Gastrocnemius medialis (tissue), 4 donors: ENCODE results near the gene HORMAD1. TPM values are rescaled to one million over a fixed set of nuclear protein-coding genes. Genes with fewer than 3 reads are reported as not detected.
"Not testable (repeated sequence)": the region's sequence is repeated elsewhere in the genome, so short reads cannot be mapped to it uniquely, and the experiment has no call there.

ENCODE experiments used
- ATAC-seq, 2 donors: fragments of 150-250 bp; one replicate each; pipeline ENCODE4 v1.9.1; 2016
- DNase-seq, 2 donors: peaks; one replicate each; pipeline ENCODE4 v3.0.0-alpha.2; 2019
- H3K27ac ChIP-seq, 4 donors: fragments of 200-600 bp; sonication (generic); 1 replicate in 1 of 4; 2 replicates in 3 of 4; pipeline ENCODE4 v1.5.1; 2016 to 2018; ENCODE audit warnings: mild to moderate bottlenecking in 2 of 4, moderate library complexity in 1 of 4
- H3K27me3 ChIP-seq, 3 donors: fragments of 200-600 bp; sonication (generic) in 2 of 3; 1 replicate in 1 of 3; 2 replicates in 2 of 3; pipeline versions ENCODE4 v1.5.1 to v1.6.0; 2016 to 2019; ENCODE audit warnings: mild to moderate bottlenecking in 1 of 3, moderate library complexity in 1 of 3
- H3K36me3 ChIP-seq, 2 donors: fragments of 200-600 bp; sonication (generic) in 1 of 2; one replicate each; pipeline ENCODE4 v1.5.1; 2017 to 2018
- H3K4me1 ChIP-seq, 2 donors: fragments of 200-600 bp; sonication (generic) in 1 of 2; one replicate each; pipeline ENCODE4 v1.5.1; 2016 to 2017; ENCODE audit warnings: mild to moderate bottlenecking in 2 of 2
- H3K4me3 ChIP-seq, 4 donors: fragments of 200-600 bp; sonication (generic) in 3 of 4; 1 replicate in 1 of 4; 2 replicates in 3 of 4; pipeline ENCODE4 v1.5.1; 2016 to 2019; ENCODE audit warnings: mild to moderate bottlenecking in 2 of 4
- H3K9me3 ChIP-seq, 3 donors: fragments of 200-600 bp; sonication (generic) in 2 of 3; 1 replicate in 1 of 3; 2 replicates in 2 of 3; pipeline ENCODE4 v1.5.1; 2016 to 2019
- CTCF ChIP-seq, 5 experiments: fragments of 450-650 bp in 3 of 5; fragments of 200-600 bp in 2 of 5; sonication (generic) in 2 of 5; IDR thresholded peaks in 4 of 5; conservative IDR thresholded peaks in 1 of 5; 1 replicate in 4 of 5; 2 replicates in 1 of 5; pipeline ENCODE4 v1.5.1; 2016 to 2019; ENCODE audit warnings: antibody characterized with exemption in 5 of 5, mild to moderate bottlenecking in 3 of 5, moderate library complexity in 3 of 5
- POLR2A ChIP-seq, 2 donors: fragments of 450-650 bp; IDR thresholded peaks; one replicate each; pipeline ENCODE4 v1.6.1; 2017; ENCODE audit warnings: antibody characterized with exemption in 2 of 2, mild to moderate bottlenecking in 2 of 2, moderate library complexity in 2 of 2
- in situ Hi-C, 4 donors: fragments of 200-750 bp; cut with MboI; loops; one replicate each; pipeline versions ENCODE4 v1.15.0 to v1.8.0; 2017; ENCODE audit warnings: low sequenced_read_pairs in 4 of 4
- intact Hi-C: fragments of 100-400 bp; cut with DNase I; formaldehyde crosslinking; loops from one replicate; pipeline ENCODE4 v1.15.1; 2023; ENCODE audit warnings: low total_unique reads
- total RNA-seq, 4 donors: library from RNA; depleted of rRNA; stranded (reverse); fragments of >200 nt; gene quantifications; one replicate each; pipeline versions ENCODE4 v1.1.0 to v1.2.3, GENCODE V29; 2016

Gene HORMAD1
- under 1 TPM in 1 of 4 donors, not detected in 3; 0.36 TPM for total RNA-seq

GRCh38 chr1:150720703-150721102 is at the start of gene HORMAD1:
Gene HORMAD1, minus strand, starts transcription at chr1:150720895. Its CDS starts 1,390 bp downstream, at chr1:150719505.
- Histone ChIP-seq H3K36me3 (no peaks in the 10 kb centered on the region), H3K4me1 (no peaks in the 10 kb centered on the region), H3K9me3 (no peaks in the 10 kb centered on the region), H3K27me3 (no peaks in the 10 kb centered on the region), H3K4me3 (no peak within 1 kb of the TSS), H3K27ac (no peak within 1 kb of the TSS)
- DNase-seq (no peak), ATAC-seq (no peak)
- intact Hi-C loops = no loop called here
- TF ChIP-seq CTCF (IDR thresholded peaks at IDR 0.05 in 4 of 5, conservative IDR thresholded peaks at IDR 0.05 in 1 of 5) = no peak
- no peak for TF ChIP-seq POLR2A (IDR thresholded peaks at IDR 0.05)
- in situ Hi-C loops = no loop called here

- H3K4me1 ChIP-seq, H3K9me3 ChIP-seq, in situ Hi-C loops, H3K4me3 ChIP-seq, H3K27me3 ChIP-seq, H3K36me3 ChIP-seq, DNase-seq, intact Hi-C loops, ATAC-seq, H3K27ac ChIP-seq: not testable (repeated sequence)
Measured at GRCh38 chr1:150767704-150768103, 47.0 kb upstream of the HORMAD1 start.

- DNase-seq, ATAC-seq, H3K27me3 ChIP-seq, in situ Hi-C loops, H3K9me3 ChIP-seq, intact Hi-C loops, H3K4me1 ChIP-seq, H3K36me3 ChIP-seq: not testable (repeated sequence)
- Histone ChIP-seq H3K27ac (peak overlapping the region in 1 of 4 donors; percentile 5), H3K4me3 (peak overlapping the region in 1 of 4 donors; percentile 38)
Measured at GRCh38 chr1:150765977-150766301, 45.2 kb upstream of the HORMAD1 start.

- DNase-seq (no peak), ATAC-seq (no peak)
- Histone ChIP-seq H3K27ac (peak within 1 kb of the TSS in 3 of 4 donors; percentile 5 to 39 (median 37)), H3K36me3 (no peaks in the 10 kb centered on the region), H3K9me3 (no peaks in the 10 kb centered on the region), H3K4me1 (peaks cover 0 to 3% of the 10 kb centered on the region in 2 donors), H3K4me3 (peak within 1 kb of the TSS; percentile 26 to 38 (median 28)), H3K27me3 (no peaks in the 10 kb centered on the region)
- intact Hi-C loops = no loop called here
- no peak for TF ChIP-seq POLR2A (IDR thresholded peaks at IDR 0.05)
- TF ChIP-seq CTCF (IDR thresholded peaks at IDR 0.05 in 4 of 5, conservative IDR thresholded peaks at IDR 0.05 in 1 of 5) = no peak
- in situ Hi-C loops = no loop called here
Measured at GRCh38 chr1:150765296-150765976, 44.7 kb upstream of the HORMAD1 start, which contains the start of gene CTSS. Gene CTSS, minus strand, starts transcription at chr1:150765778. Its CDS starts 1,015 bp downstream, at chr1:150764763.

GRCh38 chr1:150764617-150765101 is 44.0 kb upstream of the HORMAD1 start:
- TF ChIP-seq POLR2A (IDR thresholded peaks at IDR 0.05) = no peak
- no peak for TF ChIP-seq CTCF (IDR thresholded peaks at IDR 0.05 in 4 of 5, conservative IDR thresholded peaks at IDR 0.05 in 1 of 5)
- in situ Hi-C loops = no loop called here
- DNase-seq (no peak), ATAC-seq (no peak)
- peak overlapping the region in 3 of 4 donors; percentile 28 to 38 (median 29) for H3K4me3 ChIP-seq
- peaks cover 0 to 3% of the 10 kb centered on the region in 2 donors for H3K4me1 ChIP-seq
- H3K9me3 ChIP-seq = no peaks in the 10 kb centered on the region
- no peaks in the 10 kb centered on the region for H3K27me3 ChIP-seq
- peak overlapping the region in 1 of 4 donors; percentile 37 for H3K27ac ChIP-seq
- intact Hi-C loops = no loop called here
- no peaks in the 10 kb centered on the region for H3K36me3 ChIP-seq
